ENCODE measurements around the gene VAPB. TPM values are rescaled to one million over a fixed set of nuclear protein-coding genes. Genes with fewer than 3 reads are reported as not detected.
A peak's percentile ranks its signal among the peaks of the same experiment; 100 is the strongest.

VAPB gene
- total and polyA plus RNA-seq, 10 of the 15 experiments (the other 5 are each of a cell fraction or from before 2014, with no cell fraction given), result 3.2 to 28.6 (median 20.5) TPM

DNA sequence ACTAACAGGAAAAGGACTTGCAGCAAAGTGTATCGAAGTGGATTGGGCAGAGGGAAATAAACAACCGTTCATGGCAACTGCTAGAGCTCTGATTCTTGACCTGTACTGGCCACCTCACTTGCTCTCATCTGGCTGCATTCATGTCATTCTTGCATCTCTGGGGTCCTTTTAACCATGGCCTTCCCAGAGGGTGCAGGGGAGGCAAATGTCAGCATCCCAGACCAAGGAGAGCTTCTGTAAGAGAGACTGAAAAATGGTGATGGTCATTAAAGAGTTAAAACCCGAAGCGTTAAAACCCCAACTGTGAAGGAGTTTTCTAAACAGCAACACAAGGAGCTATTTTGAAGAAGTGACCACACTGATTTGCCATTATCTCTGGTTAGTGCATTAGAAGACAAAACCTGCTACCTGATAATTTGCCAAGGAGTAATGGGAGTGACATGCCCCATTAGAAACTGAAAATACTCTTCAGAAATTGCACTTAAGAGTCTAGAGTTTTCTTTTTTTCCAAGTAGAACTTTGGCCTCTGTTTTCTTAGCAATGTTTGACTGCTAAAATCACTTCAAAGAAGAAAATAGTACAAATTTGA, 63.7 kb downstream of the VAPB start:
- FAIRE-seq, result no peak
- no peak for DNase-seq (ENCODE audit: low read depth, low spot score)
- RAD21 ChIA-PET (ENCODE audit: unreplicated experiment), result no interaction called here
- H3K4me3 ChIP-seq, result no peak overlapping the region
- no peak overlapping the region for H3K27ac ChIP-seq (ENCODE audit: control insufficient read depth, insufficient read depth)
- SMC1A ChIA-PET (ENCODE audit: uncharacterized antibody, unreplicated experiment), result interaction anchor here (0.7 to 2.0 kb wide), 5 partner anchors 10 to 145 kb away, joined by 3 to 6 read pairs (median 3); no protein-coding TSS in a partner anchor
- peaks cover 5% of the 10 kb centered on the region for H3K9me3 ChIP-seq (replicated peaks; ENCODE audit: control insufficient read depth, insufficient read depth, low read length)
- no peak overlapping the region for H3K4me2 ChIP-seq (ENCODE audit: control insufficient read depth, insufficient read depth)
- H2AFZ ChIP-seq (ENCODE audit: control insufficient read depth, low read depth, low read length), result no peak overlapping the region
- no peaks in the 10 kb centered on the region for H3K79me2 ChIP-seq (ENCODE audit: control insufficient read depth, insufficient read depth, low read length)
- TF ChIP-seq, protein P1, sequence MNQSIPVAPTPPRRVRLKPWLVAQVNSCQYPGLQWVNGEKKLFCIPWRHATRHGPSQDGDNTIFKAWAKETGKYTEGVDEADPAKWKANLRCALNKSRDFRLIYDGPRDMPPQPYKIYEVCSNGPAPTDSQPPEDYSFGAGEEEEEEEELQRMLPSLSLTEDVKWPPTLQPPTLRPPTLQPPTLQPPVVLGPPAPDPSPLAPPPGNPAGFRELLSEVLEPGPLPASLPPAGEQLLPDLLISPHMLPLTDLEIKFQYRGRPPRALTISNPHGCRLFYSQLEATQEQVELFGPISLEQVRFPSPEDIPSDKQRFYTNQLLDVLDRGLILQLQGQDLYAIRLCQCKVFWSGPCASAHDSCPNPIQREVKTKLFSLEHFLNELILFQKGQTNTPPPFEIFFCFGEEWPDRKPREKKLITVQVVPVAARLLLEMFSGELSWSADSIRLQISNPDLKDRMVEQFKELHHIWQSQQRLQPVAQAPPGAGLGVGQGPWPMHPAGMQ (IDR thresholded peaks at IDR 0.05; ENCODE audit: borderline replicate concordance), result 0 out of 2 replicates have a peak, but pooled peaks have one; percentile 4
- TF ChIP-seq SMAD1 (IDR thresholded peaks at IDR 0.05; ENCODE audit: low read depth, partially characterized antibody) (no peak), MTA2 (IDR thresholded peaks at IDR 0.05; ENCODE audit: low read depth) (no peak), RCOR1 (conservative IDR thresholded peaks at IDR 0.05; ENCODE audit: low read depth, low read length) (no peak)
- TF ChIP-seq, protein P2, sequence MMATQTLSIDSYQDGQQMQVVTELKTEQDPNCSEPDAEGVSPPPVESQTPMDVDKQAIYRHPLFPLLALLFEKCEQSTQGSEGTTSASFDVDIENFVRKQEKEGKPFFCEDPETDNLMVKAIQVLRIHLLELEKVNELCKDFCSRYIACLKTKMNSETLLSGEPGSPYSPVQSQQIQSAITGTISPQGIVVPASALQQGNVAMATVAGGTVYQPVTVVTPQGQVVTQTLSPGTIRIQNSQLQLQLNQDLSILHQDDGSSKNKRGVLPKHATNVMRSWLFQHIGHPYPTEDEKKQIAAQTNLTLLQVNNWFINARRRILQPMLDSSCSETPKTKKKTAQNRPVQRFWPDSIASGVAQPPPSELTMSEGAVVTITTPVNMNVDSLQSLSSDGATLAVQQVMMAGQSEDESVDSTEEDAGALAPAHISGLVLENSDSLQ (IDR thresholded peaks at IDR 0.05), result peak; percentile 54; the same call in 1 of the 2 replicates
- TF ChIP-seq, protein P3, sequence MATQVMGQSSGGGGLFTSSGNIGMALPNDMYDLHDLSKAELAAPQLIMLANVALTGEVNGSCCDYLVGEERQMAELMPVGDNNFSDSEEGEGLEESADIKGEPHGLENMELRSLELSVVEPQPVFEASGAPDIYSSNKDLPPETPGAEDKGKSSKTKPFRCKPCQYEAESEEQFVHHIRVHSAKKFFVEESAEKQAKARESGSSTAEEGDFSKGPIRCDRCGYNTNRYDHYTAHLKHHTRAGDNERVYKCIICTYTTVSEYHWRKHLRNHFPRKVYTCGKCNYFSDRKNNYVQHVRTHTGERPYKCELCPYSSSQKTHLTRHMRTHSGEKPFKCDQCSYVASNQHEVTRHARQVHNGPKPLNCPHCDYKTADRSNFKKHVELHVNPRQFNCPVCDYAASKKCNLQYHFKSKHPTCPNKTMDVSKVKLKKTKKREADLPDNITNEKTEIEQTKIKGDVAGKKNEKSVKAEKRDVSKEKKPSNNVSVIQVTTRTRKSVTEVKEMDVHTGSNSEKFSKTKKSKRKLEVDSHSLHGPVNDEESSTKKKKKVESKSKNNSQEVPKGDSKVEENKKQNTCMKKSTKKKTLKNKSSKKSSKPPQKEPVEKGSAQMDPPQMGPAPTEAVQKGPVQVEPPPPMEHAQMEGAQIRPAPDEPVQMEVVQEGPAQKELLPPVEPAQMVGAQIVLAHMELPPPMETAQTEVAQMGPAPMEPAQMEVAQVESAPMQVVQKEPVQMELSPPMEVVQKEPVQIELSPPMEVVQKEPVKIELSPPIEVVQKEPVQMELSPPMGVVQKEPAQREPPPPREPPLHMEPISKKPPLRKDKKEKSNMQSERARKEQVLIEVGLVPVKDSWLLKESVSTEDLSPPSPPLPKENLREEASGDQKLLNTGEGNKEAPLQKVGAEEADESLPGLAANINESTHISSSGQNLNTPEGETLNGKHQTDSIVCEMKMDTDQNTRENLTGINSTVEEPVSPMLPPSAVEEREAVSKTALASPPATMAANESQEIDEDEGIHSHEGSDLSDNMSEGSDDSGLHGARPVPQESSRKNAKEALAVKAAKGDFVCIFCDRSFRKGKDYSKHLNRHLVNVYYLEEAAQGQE (IDR thresholded peaks at IDR 0.05; ENCODE audit: low read depth, low read length), result no peak
- no peak overlapping the region for H3K9ac ChIP-seq (ENCODE audit: control insufficient read depth, insufficient read depth, low read length)
- POLR2A ChIA-PET, result interaction anchor here (0.7 to 1.3 kb wide), 4 partner anchors 11 to 455 kb away, joined by 3 to 4 read pairs (median 3); no protein-coding TSS in a partner anchor
- CTCF ChIA-PET, result interaction anchor here (1.4 to 1.7 kb wide), 2 partner anchors 28 to 244 kb away, joined by 3 to 4 read pairs; no protein-coding TSS in a partner anchor
- 77% methylated on average over 4 of the region's 4 CpGs for WGBS (ENCODE audit: insufficient coverage, insufficient replicate concordance, low lambda C conversion rate, missing lambda C conversion rate)
- intact Hi-C loops (cut with micrococcal nuclease; ENCODE audit: unreplicated experiment), result no loop called here
- H3K4me1 ChIP-seq (ENCODE audit: control insufficient read depth, insufficient read depth, low read length), result peaks cover 25% of the 10 kb centered on the region
- no TSS peak for BruUV-seq (replicated peaks)
- ATAC-seq, result peak; percentile 29; the same call in 2 of the 3 replicates
- H3K36me3 ChIP-seq (ENCODE audit: control insufficient read depth in 2 of 2, insufficient read depth in 2 of 2, low read length in 1 of 2), result no peaks in the 10 kb centered on the region; a peak in 1 of 4 replicates
- 0 out of 2 replicates have a peak, but pooled peaks cover 2% of the 10 kb centered on the region for H4K20me1 ChIP-seq (ENCODE audit: control insufficient read depth, insufficient read depth)
- in situ Hi-C loops (cut with MboI), result loop anchor here (10.0 to 25.0 kb wide), 4 partner anchors 185 to 978 kb away; partner anchors contain the start of gene CTSZ
- no peaks in the 10 kb centered on the region for H3K27me3 ChIP-seq (replicated peaks in 1 of 2; ENCODE audit: control insufficient read depth in 2 of 2, insufficient read depth in 2 of 2, low read length in 1 of 2)
